AG08395 (cell line): ENCODE data around the gene ARMC6.

Source experiments
- DNase-seq: peaks from one replicate; pipeline ENCODE4 v3.0.0; 2012; ENCODE audit warnings: mixed read lengths, low spot score

Gene ARMC6

GRCh38 chr19:19033426-19034203 is at the start of gene ARMC6, which contains the start of gene SUGP2:
TSS of gene ARMC6 (plus strand) at chr19:19033603. CDS start at chr19:19034210, 607 bp downstream.
TSS of gene SUGP2 (minus strand) at chr19:19033517. CDS start at chr19:19031071, 2,446 bp downstream.
- peak; percentile 99 for DNase-seq

- DNase-seq, result no peak
These were observed 49.2 kb upstream of the ARMC6 start for GRCh38 chr19:18984251-18984650.

GRCh38 chr19:18985257-18985656 is 48.1 kb upstream of the ARMC6 start:
- DNase-seq, result no peak

- no peak for DNase-seq
These were observed 45.9 kb upstream of the ARMC6 start for GRCh38 chr19:18987456-18987855.

- no peak for DNase-seq
These were observed 44.1 kb upstream of the ARMC6 start for GRCh38 chr19:18989316-18989715.

- no peak for DNase-seq
These were observed 43.2 kb upstream of the ARMC6 start for GRCh38 chr19:18990128-18990708.

GRCh38 chr19:18991006-18991405 is 42.4 kb upstream of the ARMC6 start:
- DNase-seq, result no peak

- DNase-seq, result no peak
These were observed 41.9 kb upstream of the ARMC6 start for GRCh38 chr19:18991468-18991867.

- DNase-seq, result no peak
These were observed 40.7 kb upstream of the ARMC6 start for GRCh38 chr19:18992696-18993095.

- DNase-seq, result no peak
These were observed 40.3 kb upstream of the ARMC6 start for GRCh38 chr19:18993115-18993514.

- peak; percentile 94 for DNase-seq
These were observed 37.6 kb upstream of the ARMC6 start for GRCh38 chr19:18995804-18996241.

- DNase-seq, result no peak
These were observed 37.1 kb upstream of the ARMC6 start for GRCh38 chr19:18996351-18996750.

GRCh38 chr19:18996796-18997394 is 36.5 kb upstream of the ARMC6 start:
- DNase-seq, result no peak

- no peak for DNase-seq
These were observed 35.1 kb upstream of the ARMC6 start for GRCh38 chr19:18998276-18998675.

- DNase-seq, result no peak
These were observed 34.2 kb upstream of the ARMC6 start for GRCh38 chr19:18999016-18999758.

GRCh38 chr19:18999896-19000620 is 33.3 kb upstream of the ARMC6 start:
- DNase-seq, result peak; percentile 17

GRCh38 chr19:19004144-19004543 is 29.3 kb upstream of the ARMC6 start:
- DNase-seq, result no peak

- peak; percentile 22 for DNase-seq
These were observed 27.2 kb upstream of the ARMC6 start for GRCh38 chr19:19006213-19006612.

GRCh38 chr19:19009951-19010350 is 23.5 kb upstream of the ARMC6 start:
- no peak for DNase-seq

- DNase-seq, result no peak
These were observed 22.9 kb upstream of the ARMC6 start for GRCh38 chr19:19010551-19010950.

GRCh38 chr19:19021115-19021514 is 12.3 kb upstream of the ARMC6 start:
- peak; percentile 56 for DNase-seq
